ENCODE measurements around the gene TLE1.
"Not testable (repeated sequence)": the region's sequence is repeated elsewhere in the genome, so short reads cannot be mapped to it uniquely, and the experiment has no call there.

TLE1 gene

DNA sequence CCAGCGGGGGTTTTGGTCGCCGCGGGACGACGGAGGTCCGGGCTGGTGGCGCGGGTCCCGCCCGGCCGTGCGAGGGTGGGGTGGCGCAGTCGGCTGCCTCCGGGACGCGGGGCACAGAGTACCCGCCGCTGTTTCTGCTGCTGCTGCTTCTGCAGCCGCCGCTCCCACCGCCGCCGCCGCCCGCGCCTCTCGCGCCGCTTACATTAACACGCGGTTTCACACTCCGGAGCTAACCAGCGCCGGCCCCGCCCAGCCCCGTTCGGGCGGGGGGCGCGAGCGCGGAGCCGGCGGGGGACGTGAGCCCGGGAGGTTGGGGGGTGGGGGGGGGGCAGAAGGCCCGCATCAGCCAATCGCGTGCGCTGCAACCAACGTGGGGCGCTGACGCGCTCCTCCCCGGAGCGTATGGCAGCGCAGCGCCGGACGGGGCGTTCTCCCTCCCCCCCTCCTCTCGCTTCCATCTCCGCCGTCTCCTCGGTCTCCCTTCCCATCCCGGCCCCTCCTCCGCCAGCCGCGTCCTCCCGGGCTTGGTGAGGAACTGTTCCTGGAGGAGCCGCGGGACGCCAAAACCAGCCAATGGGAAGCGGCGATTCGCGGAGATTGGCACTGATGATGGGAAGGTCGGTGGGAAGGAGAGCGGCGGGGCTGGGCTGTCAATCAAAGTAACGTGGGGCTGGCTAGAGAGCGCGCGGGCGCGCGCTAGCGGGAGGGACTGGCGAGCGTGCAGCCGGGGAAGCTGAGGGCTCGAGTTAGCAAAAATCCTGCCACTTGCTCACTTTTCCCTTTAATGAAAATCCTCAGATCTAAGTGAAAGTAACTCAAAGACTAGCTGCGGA, at the start of gene TLE1:
TSS of gene TLE1 (minus strand) at position 205 of the 833 bp plus-strand sequence. CDS start 1,307 bp downstream, outside the sequence.
- DNase-seq (ENCODE audit: low spot score) = peak; percentile 51
- TF ChIP-seq, protein P1, sequence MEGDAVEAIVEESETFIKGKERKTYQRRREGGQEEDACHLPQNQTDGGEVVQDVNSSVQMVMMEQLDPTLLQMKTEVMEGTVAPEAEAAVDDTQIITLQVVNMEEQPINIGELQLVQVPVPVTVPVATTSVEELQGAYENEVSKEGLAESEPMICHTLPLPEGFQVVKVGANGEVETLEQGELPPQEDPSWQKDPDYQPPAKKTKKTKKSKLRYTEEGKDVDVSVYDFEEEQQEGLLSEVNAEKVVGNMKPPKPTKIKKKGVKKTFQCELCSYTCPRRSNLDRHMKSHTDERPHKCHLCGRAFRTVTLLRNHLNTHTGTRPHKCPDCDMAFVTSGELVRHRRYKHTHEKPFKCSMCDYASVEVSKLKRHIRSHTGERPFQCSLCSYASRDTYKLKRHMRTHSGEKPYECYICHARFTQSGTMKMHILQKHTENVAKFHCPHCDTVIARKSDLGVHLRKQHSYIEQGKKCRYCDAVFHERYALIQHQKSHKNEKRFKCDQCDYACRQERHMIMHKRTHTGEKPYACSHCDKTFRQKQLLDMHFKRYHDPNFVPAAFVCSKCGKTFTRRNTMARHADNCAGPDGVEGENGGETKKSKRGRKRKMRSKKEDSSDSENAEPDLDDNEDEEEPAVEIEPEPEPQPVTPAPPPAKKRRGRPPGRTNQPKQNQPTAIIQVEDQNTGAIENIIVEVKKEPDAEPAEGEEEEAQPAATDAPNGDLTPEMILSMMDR (IDR thresholded peaks at IDR 0.05; ENCODE audit: extremely low read depth, missing control alignments) = no peak

DNA sequence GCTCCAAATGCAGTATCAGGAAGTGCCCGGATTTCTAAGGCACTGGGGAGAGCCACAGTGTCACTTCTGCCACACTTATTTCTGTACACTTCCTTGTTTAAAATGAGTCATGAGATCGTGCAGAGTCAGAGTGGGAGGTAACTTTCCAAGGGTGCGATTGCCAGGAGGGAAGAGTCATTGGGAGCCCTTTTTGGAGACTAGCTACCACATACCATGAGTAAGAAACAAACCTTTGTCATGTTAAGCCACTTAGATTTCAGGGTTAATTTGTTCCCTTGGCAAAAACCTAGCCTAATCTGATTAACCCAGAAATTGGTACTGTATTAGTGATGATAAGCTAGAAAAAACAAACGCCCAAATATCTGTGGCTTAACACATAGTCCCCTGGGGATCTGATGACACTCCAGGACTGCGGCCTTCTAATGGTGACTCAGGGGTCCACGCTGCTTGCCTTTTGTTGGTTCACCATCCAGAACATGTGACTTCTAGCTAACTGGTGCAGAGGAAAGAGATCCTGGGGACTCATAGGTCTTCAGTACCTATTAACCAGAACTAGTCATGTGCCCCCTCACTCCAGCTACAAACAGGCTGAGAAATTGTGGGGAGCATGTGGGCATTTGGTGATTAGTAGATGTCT, 48.6 kb upstream of the TLE1 start:
- TF ChIP-seq, protein P1 (IDR thresholded peaks at IDR 0.05; ENCODE audit: extremely low read depth, missing control alignments) = no peak
- no peak for DNase-seq (ENCODE audit: low spot score)

DNA sequence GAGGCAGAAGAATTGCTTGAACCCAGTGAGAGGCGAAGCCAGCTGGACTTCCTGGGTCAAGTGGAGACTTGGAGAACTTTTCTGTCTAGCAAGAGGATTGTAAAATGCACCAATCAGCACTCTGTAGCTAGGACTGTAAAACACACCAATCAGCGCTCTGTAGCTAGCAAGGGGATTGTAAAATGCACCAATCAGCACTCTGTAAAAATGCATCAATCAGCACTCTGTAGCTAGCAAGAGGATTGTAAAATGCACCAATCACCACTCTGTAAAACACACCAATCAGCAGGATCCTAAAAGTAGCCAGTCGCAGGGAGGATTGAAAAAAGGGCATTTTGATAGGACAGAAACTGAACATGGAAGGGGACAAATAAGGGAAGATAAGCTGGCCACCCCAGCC, 41.2 kb upstream of the TLE1 start:
- not testable (repeated sequence) for DNase-seq (ENCODE audit: low spot score)

DNA sequence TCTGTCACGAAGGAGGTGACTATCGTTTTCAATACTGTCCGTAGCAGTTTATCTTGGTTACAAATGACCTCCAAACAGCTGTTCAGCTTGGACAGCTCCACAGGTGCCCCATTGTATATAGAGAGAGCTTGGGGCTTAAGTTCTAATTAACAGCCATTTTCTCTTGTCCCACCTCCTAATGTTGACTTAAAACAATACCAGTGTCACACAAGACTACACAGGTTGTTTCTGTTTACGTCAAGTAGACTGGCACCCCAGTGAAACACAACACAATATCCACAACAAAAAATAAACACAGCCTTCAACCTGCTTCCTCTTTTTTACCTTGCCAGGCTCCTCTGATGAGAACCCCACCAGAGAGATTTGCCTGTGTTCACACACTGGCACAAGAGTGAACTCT, 39.8 kb upstream of the TLE1 start:
- DNase-seq (ENCODE audit: low spot score) = no peak

DNA sequence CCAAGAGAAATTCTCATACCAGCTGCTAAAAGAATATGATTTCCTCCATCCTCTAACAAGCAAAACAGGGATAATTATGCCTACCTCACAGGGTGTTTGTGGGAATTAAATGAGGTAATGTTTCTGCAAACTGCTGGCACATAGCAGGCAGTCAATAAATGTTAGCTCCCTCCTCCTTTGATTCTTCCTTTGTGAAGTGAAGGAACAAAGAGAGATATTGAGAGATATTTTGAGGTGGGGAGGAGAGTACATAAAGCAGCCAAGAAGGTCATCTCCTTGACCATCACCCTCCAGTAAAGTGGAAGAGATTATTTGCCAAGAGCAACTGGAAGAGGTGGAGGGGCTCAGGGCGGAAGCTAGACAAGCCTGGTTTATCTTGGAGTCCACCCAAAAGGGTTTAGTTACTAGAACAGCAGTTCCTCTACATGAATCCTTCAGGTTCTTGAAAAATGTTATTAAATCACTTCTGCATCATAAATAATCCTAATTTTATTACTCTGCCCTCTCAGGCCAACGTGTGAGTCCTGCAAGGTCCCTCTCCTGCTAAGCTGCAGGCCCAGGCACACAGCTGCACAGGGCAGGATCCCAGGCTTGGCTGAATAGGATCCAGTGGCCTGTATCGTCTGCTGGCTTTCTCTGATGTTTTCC, 35.0 kb upstream of the TLE1 start:
- TF ChIP-seq, protein P1 (IDR thresholded peaks at IDR 0.05; ENCODE audit: extremely low read depth, missing control alignments) = no peak
- DNase-seq (ENCODE audit: low spot score) = no peak

More for the DNA sequence above, 39.8 kb upstream of the TLE1 start:
- TF ChIP-seq, protein P1 (IDR thresholded peaks at IDR 0.05; ENCODE audit: extremely low read depth, missing control alignments) = no peak

DNA sequence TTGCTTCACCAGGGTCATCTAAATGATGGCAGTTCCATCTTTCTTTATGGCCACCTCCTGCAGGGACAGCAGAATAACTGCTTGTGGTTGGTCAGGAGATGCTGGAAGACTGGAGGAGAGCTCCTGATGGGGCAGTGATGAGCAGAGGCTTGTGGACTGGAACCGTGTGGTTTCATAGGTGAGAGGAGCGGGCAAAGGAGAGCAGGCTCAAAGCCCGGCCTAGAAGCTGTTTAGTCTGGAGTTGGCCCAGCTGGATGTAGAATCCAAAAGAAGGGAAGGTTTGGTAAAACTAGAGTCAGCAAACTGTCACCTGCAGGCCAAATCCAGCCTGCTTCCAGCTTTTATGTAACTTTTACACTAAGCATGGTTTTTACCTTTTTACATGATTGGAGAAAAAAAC, 32.9 kb upstream of the TLE1 start:
- TF ChIP-seq, protein P1 (IDR thresholded peaks at IDR 0.05; ENCODE audit: extremely low read depth, missing control alignments) = no peak
- DNase-seq (ENCODE audit: low spot score) = no peak

DNA sequence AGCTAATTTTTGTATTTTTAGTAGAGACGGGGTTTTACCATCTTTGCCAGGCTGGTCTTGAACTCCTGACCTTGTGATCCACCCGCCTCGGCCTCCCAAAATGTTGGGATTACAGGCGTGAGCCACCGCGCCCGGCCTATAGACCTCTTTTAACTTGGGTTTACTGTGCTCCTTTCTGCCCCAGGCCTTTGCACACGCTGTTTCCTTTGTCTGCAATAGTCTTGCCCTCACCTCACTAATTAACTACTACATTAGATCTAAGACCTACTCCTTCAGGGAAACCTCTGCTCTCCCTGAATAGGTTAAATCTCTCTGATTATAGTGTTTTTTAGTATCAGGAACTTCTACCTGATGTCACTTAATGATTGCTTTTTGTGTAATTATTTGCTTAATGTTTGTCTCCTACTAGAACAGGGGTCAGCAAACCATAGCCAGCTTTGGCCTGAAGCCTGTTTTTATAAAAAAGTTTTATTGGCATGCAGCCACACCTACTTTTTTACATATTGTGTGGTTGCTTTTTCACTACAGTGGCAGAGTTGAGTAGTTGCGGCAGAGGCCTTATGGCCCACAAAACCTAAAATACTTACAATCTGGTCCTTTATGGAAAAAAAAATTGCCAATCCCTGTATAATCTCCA, 31.2 kb upstream of the TLE1 start:
- no peak for DNase-seq (ENCODE audit: low spot score)
- TF ChIP-seq, protein P1 (IDR thresholded peaks at IDR 0.05; ENCODE audit: extremely low read depth, missing control alignments) = no peak

Data from GM20000 (cell line).